ENCODE results near the gene LHX1.

LHX1 gene

GRCh38 chr17:36940313-36941264 lies 3.3 kb downstream of the LHX1 start:
- no peak overlapping the region for H3K4me3 Mint-ChIP-seq
- H3K4me1 Mint-ChIP-seq (ENCODE audit: low read depth) = peaks cover 56% of the 10 kb centered on the region

DNA sequence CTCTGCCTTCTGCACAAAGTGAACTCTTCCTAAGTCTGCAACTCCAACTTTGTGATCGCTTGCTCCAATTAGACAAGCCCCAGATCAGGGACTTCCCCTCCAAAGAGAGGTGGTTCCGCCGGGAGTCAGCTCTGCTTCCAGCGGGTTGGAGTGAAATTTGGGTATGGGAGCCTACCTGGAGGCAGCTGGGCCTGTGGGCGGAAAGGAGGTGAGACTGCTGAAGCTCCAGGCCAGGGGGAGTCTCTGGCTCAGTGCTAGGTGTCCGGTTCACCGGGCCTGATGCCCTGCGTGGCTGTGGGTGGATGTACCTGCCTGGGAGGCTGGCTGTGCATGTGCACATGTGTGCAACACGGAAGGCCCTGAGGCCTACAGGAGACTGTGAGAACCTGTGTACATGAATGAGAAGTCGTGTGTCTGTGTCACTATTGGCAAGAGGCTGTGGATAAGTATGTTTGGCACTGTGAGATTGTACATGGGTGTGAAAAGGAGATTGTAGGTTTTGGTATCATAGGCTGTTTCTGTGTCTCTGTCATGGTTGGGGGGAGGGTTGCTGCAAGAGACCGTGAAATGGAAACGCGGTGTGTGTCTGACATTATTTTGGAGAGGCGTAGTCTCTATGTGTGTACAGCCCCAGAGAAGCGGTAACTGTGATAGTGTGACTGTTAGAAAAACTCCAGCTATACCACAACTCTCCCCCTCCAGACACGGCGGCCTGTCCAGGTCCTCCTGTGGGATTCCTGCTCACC lies 4.2 kb downstream of the LHX1 start:
- Mint-ChIP-seq H3K4me3 (no peak overlapping the region), H3K9me3 (no peaks in the 10 kb centered on the region), H3K36me3 (ENCODE audit: low read depth) (no peaks in the 10 kb centered on the region), H3K27ac (peak overlapping the region; percentile 6), H3K4me1 (ENCODE audit: low read depth) (peaks cover 48% of the 10 kb centered on the region), H3K27me3 (peaks cover 92% of the 10 kb centered on the region)
- DNase-seq = no peak

More at GRCh38 chr17:36940313-36941264, 3.3 kb downstream of the LHX1 start:
- Mint-ChIP-seq H3K9me3 (no peaks in the 10 kb centered on the region), H3K27ac (no peak overlapping the region), H3K36me3 (ENCODE audit: low read depth) (no peaks in the 10 kb centered on the region), H3K27me3 (peaks cover 92% of the 10 kb centered on the region)
- DNase-seq = no peak

DNA sequence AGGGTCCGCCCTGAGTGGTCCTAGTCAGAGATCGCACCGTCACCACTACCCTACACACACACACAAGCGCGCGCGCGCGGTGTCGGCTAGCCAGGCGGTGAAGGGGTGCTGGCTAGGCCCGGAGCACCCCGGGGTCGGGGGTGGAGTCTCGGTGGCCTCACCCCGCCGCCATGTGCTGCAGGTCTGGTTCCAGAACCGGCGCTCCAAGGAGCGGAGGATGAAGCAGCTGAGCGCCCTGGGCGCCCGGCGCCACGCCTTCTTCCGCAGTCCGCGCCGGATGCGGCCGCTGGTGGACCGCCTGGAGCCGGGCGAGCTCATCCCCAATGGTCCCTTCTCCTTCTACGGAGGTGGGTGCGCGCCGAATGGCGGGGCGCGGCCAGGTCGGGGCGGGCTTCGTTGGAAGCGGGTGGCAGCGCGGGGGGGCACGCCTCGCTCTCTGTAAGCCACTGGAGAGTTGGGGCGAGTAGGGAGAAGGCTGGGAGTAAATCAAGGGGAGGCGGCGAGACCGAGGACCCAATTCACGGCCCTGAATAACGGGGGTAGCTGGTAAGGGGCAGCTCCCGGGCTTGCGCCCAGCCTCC lies 4.8 kb downstream of the LHX1 start:
- Mint-ChIP-seq H3K4me3 (no peak overlapping the region), H3K9me3 (no peaks in the 10 kb centered on the region), H3K4me1 (ENCODE audit: low read depth) (peaks cover 46% of the 10 kb centered on the region), H3K27ac (peak overlapping the region; percentile 6), H3K27me3 (peaks cover 92% of the 10 kb centered on the region), H3K36me3 (ENCODE audit: low read depth) (no peaks in the 10 kb centered on the region)
- DNase-seq = no peak

- H3K4me1 Mint-ChIP-seq (ENCODE audit: low read depth) = peaks cover 43% of the 10 kb centered on the region
- H3K4me3 Mint-ChIP-seq = no peak overlapping the region
- DNase-seq = no peak
- H3K9me3 Mint-ChIP-seq = no peaks in the 10 kb centered on the region
- no peak overlapping the region for H3K27ac Mint-ChIP-seq
- no peaks in the 10 kb centered on the region for H3K36me3 Mint-ChIP-seq (ENCODE audit: low read depth)
- peaks cover 92% of the 10 kb centered on the region for H3K27me3 Mint-ChIP-seq
These were observed 5.4 kb downstream of the LHX1 start for GRCh38 chr17:36942631-36943125.

GRCh38 chr17:36943250-36944191 lies 6.2 kb downstream of the LHX1 start:
- peaks cover under 1% of the 10 kb centered on the region for H3K36me3 Mint-ChIP-seq (ENCODE audit: low read depth)
- peak overlapping the region; percentile 9 for H3K4me3 Mint-ChIP-seq
- peaks cover 43% of the 10 kb centered on the region for H3K4me1 Mint-ChIP-seq (ENCODE audit: low read depth)
- H3K27me3 Mint-ChIP-seq = peaks cover 87% of the 10 kb centered on the region
- DNase-seq = no peak
- no peaks in the 10 kb centered on the region for H3K9me3 Mint-ChIP-seq
- H3K27ac Mint-ChIP-seq = peak overlapping the region; percentile 38

DNA sequence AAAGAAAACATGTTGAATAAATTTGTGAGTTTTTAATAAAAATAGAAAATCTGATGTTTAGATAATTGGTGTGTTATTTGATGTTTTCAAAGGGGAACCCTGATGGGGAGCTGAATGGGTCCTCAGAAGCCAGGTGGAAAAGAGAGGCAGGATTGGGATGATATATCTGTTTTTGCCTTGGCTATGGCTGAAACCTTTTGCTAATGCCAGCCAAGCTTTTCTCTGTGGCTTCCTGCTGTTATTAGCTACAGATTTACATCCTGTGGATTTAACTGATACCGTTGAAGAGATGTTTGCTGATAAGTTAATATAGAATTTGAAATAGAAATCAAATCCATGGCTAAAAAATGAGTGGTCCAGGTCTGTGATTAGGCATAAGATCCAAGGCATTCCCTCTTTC lies 7.3 kb downstream of the LHX1 start:
- DNase-seq = no peak
- Mint-ChIP-seq H3K27ac (no peak overlapping the region), H3K36me3 (ENCODE audit: low read depth) (peaks cover 9% of the 10 kb centered on the region), H3K27me3 (peaks cover 78% of the 10 kb centered on the region), H3K4me3 (no peak overlapping the region), H3K4me1 (ENCODE audit: low read depth) (peaks cover 40% of the 10 kb centered on the region), H3K9me3 (no peaks in the 10 kb centered on the region)

DNA sequence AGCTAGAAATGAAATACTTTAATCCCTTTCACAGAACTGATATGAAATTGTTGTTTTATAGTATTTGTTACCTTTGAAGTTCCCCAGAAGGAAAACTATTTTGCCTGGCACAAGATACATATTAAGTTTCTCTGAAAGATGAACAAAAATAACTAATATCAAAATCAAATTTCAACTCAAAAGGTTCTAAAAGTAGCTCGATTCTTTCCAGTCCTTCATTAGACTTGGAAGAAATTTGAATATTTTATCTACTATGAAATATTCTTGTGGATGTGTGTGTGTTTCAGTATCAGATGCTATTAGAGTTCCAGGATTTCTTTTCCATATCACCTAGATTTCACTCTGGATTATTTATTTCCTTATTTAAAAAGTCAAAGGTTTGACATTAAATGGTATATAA lies 7.9 kb downstream of the LHX1 start:
- no peak overlapping the region for H3K4me3 Mint-ChIP-seq
- no peaks in the 10 kb centered on the region for H3K9me3 Mint-ChIP-seq
- no peak overlapping the region for H3K27ac Mint-ChIP-seq
- DNase-seq = no peak
- H3K27me3 Mint-ChIP-seq = peaks cover 72% of the 10 kb centered on the region
- H3K36me3 Mint-ChIP-seq (ENCODE audit: low read depth) = peaks cover 15% of the 10 kb centered on the region
- peaks cover 42% of the 10 kb centered on the region for H3K4me1 Mint-ChIP-seq (ENCODE audit: low read depth)

DNA sequence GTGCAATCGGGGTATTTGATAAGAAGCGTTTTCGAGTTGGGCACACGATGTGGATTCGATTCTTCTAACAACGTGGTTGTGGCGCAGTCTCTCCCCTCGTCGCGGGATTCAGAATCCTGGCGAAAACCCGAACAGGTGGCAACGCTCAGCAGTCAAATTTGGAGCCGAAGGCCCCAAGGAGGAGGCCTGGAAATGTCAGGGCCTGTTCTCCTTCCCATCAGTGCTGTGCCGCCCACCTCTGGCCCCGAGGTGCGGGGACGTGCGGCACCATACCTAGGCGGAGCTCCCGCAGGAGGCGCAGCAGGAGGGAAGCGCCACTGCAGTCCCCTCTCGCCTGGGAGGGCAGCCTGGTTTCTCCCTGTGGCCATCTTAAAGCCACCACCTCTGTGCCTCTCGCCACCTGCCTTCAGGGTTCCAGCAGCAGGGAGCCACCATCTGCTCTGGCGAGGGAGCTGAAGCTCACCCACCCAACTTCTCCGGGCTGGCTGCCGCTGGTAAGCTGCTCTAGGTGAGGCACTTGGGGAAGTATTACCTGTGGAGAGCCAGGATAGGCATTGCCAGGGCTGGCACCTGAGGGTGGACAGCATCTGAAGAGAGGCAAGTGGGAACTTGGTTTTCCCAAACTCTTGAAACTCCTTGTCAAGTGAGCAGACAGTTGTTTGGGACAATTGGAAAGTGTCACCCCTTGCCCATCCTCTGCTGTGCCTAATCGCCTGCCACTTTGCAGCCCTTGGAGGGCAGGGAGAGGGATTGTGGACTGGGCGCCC lies 8.9 kb downstream of the LHX1 start:
- DNase-seq = no peak
- Mint-ChIP-seq H3K36me3 (ENCODE audit: low read depth) (peaks cover 25% of the 10 kb centered on the region), H3K4me3 (no peak overlapping the region), H3K4me1 (ENCODE audit: low read depth) (peaks cover 47% of the 10 kb centered on the region), H3K27me3 (peaks cover 62% of the 10 kb centered on the region), H3K27ac (no peak overlapping the region), H3K9me3 (no peaks in the 10 kb centered on the region)

DNA sequence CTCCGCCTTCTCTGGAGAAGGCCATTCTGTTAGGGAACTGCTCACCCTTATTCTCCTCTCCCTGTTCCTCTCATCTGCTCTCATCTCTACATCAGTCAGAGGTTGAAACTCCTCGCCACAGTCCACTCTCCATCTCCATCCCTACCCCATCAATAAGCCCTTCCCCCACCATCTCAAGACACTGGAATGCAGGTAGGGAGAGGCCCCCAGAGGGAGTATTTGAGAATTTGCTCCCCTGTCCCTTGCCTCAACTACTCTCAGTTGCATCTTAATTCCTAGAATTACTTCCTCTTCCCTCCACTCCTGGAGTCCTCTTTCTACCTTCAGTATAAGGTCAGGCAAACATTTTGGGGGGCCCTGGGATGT lies 9.4 kb downstream of the LHX1 start:
- no peak for DNase-seq
- Mint-ChIP-seq H3K27me3 (peaks cover 56% of the 10 kb centered on the region), H3K4me3 (no peak overlapping the region), H3K27ac (no peak overlapping the region), H3K9me3 (no peaks in the 10 kb centered on the region), H3K4me1 (ENCODE audit: low read depth) (peaks cover 46% of the 10 kb centered on the region), H3K36me3 (ENCODE audit: low read depth) (peaks cover 31% of the 10 kb centered on the region)

- peak overlapping the region; percentile 99 for H3K27ac Mint-ChIP-seq
- no peaks in the 10 kb centered on the region for H3K9me3 Mint-ChIP-seq
- peaks cover 45% of the 10 kb centered on the region for H3K36me3 Mint-ChIP-seq (ENCODE audit: low read depth)
- peaks cover 58% of the 10 kb centered on the region for H3K4me1 Mint-ChIP-seq (ENCODE audit: low read depth)
- peak overlapping the region; percentile 98 for H3K4me3 Mint-ChIP-seq
- peaks cover 47% of the 10 kb centered on the region for H3K27me3 Mint-ChIP-seq
- no peak for DNase-seq
These were observed 10.8 kb downstream of the LHX1 start for GRCh38 chr17:36947922-36948716.

DNA sequence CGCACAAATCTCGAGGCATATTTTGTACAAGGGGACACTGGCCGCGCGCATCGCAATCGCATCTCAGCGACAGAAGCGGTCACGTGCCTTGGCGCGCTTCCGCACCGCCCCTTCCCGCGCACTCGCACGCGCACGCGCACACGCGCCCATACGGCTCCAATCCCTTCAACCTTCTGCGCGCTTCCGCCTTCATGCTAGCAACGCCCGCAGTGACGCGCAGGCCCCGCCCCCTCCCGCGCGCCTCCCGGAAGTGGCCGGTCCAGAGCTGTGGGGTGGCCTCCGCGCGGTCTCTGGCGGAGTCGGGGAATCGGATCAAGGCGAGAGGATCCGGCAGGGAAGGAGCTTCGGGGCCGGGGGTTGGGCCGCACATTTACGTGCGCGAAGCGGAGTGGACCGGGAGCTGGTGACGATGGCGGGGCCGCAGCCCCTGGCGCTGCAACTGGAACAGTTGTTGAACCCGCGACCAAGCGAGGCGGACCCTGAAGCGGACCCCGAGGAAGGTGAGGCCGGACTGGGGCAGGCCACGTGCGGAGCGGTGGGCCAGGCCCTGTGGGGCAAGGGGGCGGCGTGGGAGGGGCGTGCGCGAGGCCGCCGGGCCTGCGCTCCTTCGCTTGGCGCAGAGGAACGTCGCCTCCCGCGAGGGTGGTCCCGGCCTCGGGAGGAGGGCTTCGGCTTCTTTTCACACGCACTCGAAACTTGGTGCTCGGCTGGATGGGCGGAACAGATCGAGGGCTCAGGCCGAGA lies 11.6 kb downstream of the LHX1 start, which contains the start of gene AATF:
Gene AATF (plus strand): TSS at position 238 of the 744 bp plus-strand sequence. CDS start 172 bp downstream, at position 410.
- peak; percentile 97 for DNase-seq
- peaks cover 53% of the 10 kb centered on the region for H3K36me3 Mint-ChIP-seq (ENCODE audit: low read depth)
- peaks cover 39% of the 10 kb centered on the region for H3K27me3 Mint-ChIP-seq
- H3K4me1 Mint-ChIP-seq (ENCODE audit: low read depth) = peaks cover 55% of the 10 kb centered on the region
- H3K27ac Mint-ChIP-seq = peak within 1 kb of the TSS; percentile 99
- H3K4me3 Mint-ChIP-seq = peak within 1 kb of the TSS; percentile 98
- no peaks in the 10 kb centered on the region for H3K9me3 Mint-ChIP-seq

- H3K27ac Mint-ChIP-seq = peak overlapping the region; percentile 99
- H3K27me3 Mint-ChIP-seq = peaks cover 35% of the 10 kb centered on the region
- H3K36me3 Mint-ChIP-seq (ENCODE audit: low read depth) = peaks cover 59% of the 10 kb centered on the region
- H3K4me3 Mint-ChIP-seq = peak overlapping the region; percentile 98
- peaks cover 56% of the 10 kb centered on the region for H3K4me1 Mint-ChIP-seq (ENCODE audit: low read depth)
- no peak for DNase-seq
- no peaks in the 10 kb centered on the region for H3K9me3 Mint-ChIP-seq
These were observed 12.2 kb downstream of the LHX1 start for GRCh38 chr17:36949461-36949927.
